HepG2 (cell line): ENCODE data around the gene ABAT. TPM values are rescaled to one million over a fixed set of nuclear protein-coding genes. Genes with fewer than 3 reads are reported as not detected.

Experiments used
- ATM ChIP-seq: fragments of 450-650 bp; IDR thresholded peaks from 2 replicates; pipeline ENCODE4 v1.7.1; 2017; ENCODE audit warnings: mild to moderate bottlenecking, borderline replicate concordance
- SATB2 ChIP-seq: sonication (generic); formaldehyde crosslinking; IDR thresholded peaks from 2 replicates; pipeline ENCODE4 v1.5.0; 2020; ENCODE audit warnings: missing genetic modification reagents
- SMAD1 ChIP-seq: sonication (generic); formaldehyde crosslinking; IDR thresholded peaks from 2 replicates; pipeline ENCODE4 v1.4.0; 2020; ENCODE audit warnings: missing genetic modification reagents, low read depth, mild to moderate bottlenecking, borderline replicate concordance
- SPEN ChIP-seq: sonication (generic); formaldehyde crosslinking; IDR thresholded peaks from 2 replicates; pipeline ENCODE4 v1.5.1; 2020; ENCODE audit warnings: low read depth, mild to moderate bottlenecking, missing genetic modification reagents
- ZFP36L2 ChIP-seq: sonication (generic); formaldehyde crosslinking; IDR thresholded peaks from 2 replicates; pipeline ENCODE4 v1.4.0; 2020; ENCODE audit warnings: missing genetic modification reagents
- ZNF33A ChIP-seq: sonication (generic); formaldehyde crosslinking; IDR thresholded peaks from 2 replicates; pipeline ENCODE4 v1.5.1; 2020; ENCODE audit warnings: missing genetic modification reagents, mild to moderate bottlenecking, moderate library complexity, borderline replicate concordance
- ZNF354B ChIP-seq: sonication (generic); formaldehyde crosslinking; IDR thresholded peaks from 2 replicates; pipeline ENCODE4 v1.8.0; 2022; ENCODE audit warnings: mild to moderate bottlenecking, missing genetic modification reagents
- ZNF430 ChIP-seq: sonication (generic); formaldehyde crosslinking; IDR thresholded peaks from 2 replicates; pipeline ENCODE4 v1.9.0; 2021; ENCODE audit warnings: mild to moderate bottlenecking, missing genetic modification reagents
- ZNF468 ChIP-seq: sonication (generic); formaldehyde crosslinking; IDR thresholded peaks from 2 replicates; pipeline ENCODE4 v1.8.0; 2022; ENCODE audit warnings: mild to moderate bottlenecking, moderate library complexity, missing genetic modification reagents
- polyA plus RNA-seq, 8 experiments: library from polyadenylated mRNA; depleted of rRNA in 3 of 8; stranded (reverse) in 7 of 8; unstranded in 1 of 8; fragments of >200 nt; fragmentation: Illumina TruSeq in 4 of 8; extraction: Trizol in 4 of 8; gene quantifications; 2 replicates each; pipeline versions ENCODE4 v1.2.1 to v1.2.3, GENCODE V29; 2011 to 2016; ENCODE audit warnings: low read depth in 4 of 8, missing spikeins in 1 of 8, mixed read lengths in 1 of 8; ENCODE audit not compliant: insufficient read depth in 1 of 8
- total RNA-seq, 5 experiments: library from RNA; depleted of rRNA; stranded (reverse); fragments of >200 nt; fragmentation: Illumina TruSeq; extraction: Trizol; gene quantifications; 2 replicates each; pipeline ENCODE4 v1.2.3, GENCODE V29; 2016; ENCODE audit warnings: low read depth in 1 of 5
- TF ChIP-seq, protein P1 (sequence below), 2 experiments: sonication (generic) in 1 of 2; formaldehyde crosslinking in 1 of 2; IDR thresholded peaks; 2 replicates each; pipeline versions ENCODE4 v1.4.0 to v1.6.1; 2016 to 2020; ENCODE audit warnings: borderline replicate concordance in 1 of 2, low read depth in 1 of 2, mild to moderate bottlenecking in 1 of 2, missing genetic modification reagents in 1 of 2
- TF ChIP-seq, protein P2 (sequence below): sonication (generic); formaldehyde crosslinking; IDR thresholded peaks from 2 replicates; pipeline ENCODE4 v1.4.0; 2020; ENCODE audit warnings: missing genetic modification reagents
- TF ChIP-seq, protein P3 (sequence below): sonication (generic); formaldehyde crosslinking; IDR thresholded peaks from 2 replicates; pipeline ENCODE4 v1.4.0; 2020; ENCODE audit warnings: missing genetic modification reagents, borderline replicate concordance
- TF ChIP-seq, protein P4 (sequence below): sonication (generic); formaldehyde crosslinking; IDR thresholded peaks from 2 replicates; pipeline ENCODE4 v1.4.0; 2020; ENCODE audit warnings: missing genetic modification reagents
- TF ChIP-seq, protein P5 (sequence below): sonication (generic); formaldehyde crosslinking; conservative IDR thresholded peaks from 2 replicates; pipeline ENCODE4 v1.8.1; 2023; ENCODE audit warnings: missing genetic modification reagents

Gene ABAT
- total and polyA plus RNA-seq, 2 of the 13 experiments (the other 11 are each of a cell fraction or from before 2014, with no cell fraction given) = 47.6 to 97.3 TPM

DNA sequence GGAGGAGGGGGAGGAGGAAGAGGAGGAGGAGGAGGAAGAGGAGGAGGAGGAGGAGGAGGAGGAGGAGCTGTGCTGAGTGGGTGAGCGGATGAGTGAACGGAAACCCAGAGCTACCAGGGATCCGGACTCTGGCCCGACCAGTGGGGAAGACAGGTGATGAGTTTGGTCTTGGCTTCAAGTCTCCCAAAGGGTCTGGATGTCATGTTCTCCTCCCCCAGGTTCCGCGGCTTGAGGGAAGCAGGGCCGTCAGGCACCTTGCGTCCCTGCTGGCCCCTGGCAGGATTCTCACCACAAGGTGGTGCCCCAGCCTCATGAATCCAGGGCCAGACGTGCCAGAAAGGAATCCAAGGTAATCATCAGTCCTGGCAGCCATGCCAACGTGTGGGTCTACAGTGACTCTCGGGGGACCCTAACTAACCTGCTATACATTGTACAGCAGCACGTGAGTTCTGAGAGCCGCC is 13.5 kb upstream of the ABAT start (continued):
- no peak for TF ChIP-seq SATB2 (CRISPR knock-in tag)
- no peak for TF ChIP-seq ZFP36L2 (CRISPR knock-in tag)
- no peak for TF ChIP-seq ZNF468 (CRISPR knock-in tag)
- TF ChIP-seq ZNF430 (CRISPR knock-in tag) = no peak
- TF ChIP-seq, protein P1, sequence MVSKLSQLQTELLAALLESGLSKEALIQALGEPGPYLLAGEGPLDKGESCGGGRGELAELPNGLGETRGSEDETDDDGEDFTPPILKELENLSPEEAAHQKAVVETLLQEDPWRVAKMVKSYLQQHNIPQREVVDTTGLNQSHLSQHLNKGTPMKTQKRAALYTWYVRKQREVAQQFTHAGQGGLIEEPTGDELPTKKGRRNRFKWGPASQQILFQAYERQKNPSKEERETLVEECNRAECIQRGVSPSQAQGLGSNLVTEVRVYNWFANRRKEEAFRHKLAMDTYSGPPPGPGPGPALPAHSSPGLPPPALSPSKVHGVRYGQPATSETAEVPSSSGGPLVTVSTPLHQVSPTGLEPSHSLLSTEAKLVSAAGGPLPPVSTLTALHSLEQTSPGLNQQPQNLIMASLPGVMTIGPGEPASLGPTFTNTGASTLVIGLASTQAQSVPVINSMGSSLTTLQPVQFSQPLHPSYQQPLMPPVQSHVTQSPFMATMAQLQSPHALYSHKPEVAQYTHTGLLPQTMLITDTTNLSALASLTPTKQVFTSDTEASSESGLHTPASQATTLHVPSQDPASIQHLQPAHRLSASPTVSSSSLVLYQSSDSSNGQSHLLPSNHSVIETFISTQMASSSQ (IDR thresholded peaks at IDR 0.05; ENCODE audit: low read depth) = no peak
- TF ChIP-seq, protein P1 (CRISPR knock-in tag; IDR thresholded peaks at IDR 0.05; ENCODE audit: borderline replicate concordance) = no peak
- TF ChIP-seq, protein P2, sequence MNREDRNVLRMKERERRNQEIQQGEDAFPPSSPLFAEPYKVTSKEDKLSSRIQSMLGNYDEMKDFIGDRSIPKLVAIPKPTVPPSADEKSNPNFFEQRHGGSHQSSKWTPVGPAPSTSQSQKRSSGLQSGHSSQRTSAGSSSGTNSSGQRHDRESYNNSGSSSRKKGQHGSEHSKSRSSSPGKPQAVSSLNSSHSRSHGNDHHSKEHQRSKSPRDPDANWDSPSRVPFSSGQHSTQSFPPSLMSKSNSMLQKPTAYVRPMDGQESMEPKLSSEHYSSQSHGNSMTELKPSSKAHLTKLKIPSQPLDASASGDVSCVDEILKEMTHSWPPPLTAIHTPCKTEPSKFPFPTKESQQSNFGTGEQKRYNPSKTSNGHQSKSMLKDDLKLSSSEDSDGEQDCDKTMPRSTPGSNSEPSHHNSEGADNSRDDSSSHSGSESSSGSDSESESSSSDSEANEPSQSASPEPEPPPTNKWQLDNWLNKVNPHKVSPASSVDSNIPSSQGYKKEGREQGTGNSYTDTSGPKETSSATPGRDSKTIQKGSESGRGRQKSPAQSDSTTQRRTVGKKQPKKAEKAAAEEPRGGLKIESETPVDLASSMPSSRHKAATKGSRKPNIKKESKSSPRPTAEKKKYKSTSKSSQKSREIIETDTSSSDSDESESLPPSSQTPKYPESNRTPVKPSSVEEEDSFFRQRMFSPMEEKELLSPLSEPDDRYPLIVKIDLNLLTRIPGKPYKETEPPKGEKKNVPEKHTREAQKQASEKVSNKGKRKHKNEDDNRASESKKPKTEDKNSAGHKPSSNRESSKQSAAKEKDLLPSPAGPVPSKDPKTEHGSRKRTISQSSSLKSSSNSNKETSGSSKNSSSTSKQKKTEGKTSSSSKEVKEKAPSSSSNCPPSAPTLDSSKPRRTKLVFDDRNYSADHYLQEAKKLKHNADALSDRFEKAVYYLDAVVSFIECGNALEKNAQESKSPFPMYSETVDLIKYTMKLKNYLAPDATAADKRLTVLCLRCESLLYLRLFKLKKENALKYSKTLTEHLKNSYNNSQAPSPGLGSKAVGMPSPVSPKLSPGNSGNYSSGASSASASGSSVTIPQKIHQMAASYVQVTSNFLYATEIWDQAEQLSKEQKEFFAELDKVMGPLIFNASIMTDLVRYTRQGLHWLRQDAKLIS (CRISPR knock-in tag) = no peak
- peak; percentile 63; the same call in 1 of the 2 replicates for TF ChIP-seq SPEN
- TF ChIP-seq SMAD1 = no peak
- TF ChIP-seq, protein P3, sequence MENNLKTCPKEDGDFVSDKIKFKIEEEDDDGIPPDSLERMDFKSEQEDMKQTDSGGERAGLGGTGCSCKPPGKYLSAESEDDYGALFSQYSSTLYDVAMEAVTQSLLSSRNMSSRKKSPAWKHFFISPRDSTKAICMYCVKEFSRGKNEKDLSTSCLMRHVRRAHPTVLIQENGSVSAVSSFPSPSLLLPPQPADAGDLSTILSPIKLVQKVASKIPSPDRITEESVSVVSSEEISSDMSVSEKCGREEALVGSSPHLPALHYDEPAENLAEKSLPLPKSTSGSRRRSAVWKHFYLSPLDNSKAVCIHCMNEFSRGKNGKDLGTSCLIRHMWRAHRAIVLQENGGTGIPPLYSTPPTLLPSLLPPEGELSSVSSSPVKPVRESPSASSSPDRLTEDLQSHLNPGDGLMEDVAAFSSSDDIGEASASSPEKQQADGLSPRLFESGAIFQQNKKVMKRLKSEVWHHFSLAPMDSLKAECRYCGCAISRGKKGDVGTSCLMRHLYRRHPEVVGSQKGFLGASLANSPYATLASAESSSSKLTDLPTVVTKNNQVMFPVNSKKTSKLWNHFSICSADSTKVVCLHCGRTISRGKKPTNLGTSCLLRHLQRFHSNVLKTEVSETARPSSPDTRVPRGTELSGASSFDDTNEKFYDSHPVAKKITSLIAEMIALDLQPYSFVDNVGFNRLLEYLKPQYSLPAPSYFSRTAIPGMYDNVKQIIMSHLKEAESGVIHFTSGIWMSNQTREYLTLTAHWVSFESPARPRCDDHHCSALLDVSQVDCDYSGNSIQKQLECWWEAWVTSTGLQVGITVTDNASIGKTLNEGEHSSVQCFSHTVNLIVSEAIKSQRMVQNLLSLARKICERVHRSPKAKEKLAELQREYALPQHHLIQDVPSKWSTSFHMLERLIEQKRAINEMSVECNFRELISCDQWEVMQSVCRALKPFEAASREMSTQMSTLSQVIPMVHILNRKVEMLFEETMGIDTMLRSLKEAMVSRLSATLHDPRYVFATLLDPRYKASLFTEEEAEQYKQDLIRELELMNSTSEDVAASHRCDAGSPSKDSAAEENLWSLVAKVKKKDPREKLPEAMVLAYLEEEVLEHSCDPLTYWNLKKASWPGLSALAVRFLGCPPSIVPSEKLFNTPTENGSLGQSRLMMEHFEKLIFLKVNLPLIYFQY (CRISPR knock-in tag) = no peak
- no peak for TF ChIP-seq ZNF354B (CRISPR knock-in tag)
- TF ChIP-seq, protein P4, sequence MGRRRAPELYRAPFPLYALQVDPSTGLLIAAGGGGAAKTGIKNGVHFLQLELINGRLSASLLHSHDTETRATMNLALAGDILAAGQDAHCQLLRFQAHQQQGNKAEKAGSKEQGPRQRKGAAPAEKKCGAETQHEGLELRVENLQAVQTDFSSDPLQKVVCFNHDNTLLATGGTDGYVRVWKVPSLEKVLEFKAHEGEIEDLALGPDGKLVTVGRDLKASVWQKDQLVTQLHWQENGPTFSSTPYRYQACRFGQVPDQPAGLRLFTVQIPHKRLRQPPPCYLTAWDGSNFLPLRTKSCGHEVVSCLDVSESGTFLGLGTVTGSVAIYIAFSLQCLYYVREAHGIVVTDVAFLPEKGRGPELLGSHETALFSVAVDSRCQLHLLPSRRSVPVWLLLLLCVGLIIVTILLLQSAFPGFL (CRISPR knock-in tag) = no peak
- TF ChIP-seq ZNF33A = no peak
- TF ChIP-seq, protein P5, sequence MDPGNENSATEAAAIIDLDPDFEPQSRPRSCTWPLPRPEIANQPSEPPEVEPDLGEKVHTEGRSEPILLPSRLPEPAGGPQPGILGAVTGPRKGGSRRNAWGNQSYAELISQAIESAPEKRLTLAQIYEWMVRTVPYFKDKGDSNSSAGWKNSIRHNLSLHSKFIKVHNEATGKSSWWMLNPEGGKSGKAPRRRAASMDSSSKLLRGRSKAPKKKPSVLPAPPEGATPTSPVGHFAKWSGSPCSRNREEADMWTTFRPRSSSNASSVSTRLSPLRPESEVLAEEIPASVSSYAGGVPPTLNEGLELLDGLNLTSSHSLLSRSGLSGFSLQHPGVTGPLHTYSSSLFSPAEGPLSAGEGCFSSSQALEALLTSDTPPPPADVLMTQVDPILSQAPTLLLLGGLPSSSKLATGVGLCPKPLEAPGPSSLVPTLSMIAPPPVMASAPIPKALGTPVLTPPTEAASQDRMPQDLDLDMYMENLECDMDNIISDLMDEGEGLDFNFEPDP (CRISPR knock-in tag) = no peak
- no peak for TF ChIP-seq ATM
